Ectodermal cell (in vitro differentiated cells): ENCODE measurements around the gene RCAN1.

ENCODE experiments used
- H3K27ac ChIP-seq: 2 replicates; pipeline ENCODE4 v1.7.0; 2013; ENCODE audit warnings: mild to moderate bottlenecking, low read depth, low read length; ENCODE audit not compliant: insufficient read depth, poor library complexity, severe bottlenecking
- H3K27me3 ChIP-seq: 2 replicates; pipeline ENCODE4 v1.7.0; 2013; ENCODE audit warnings: mild to moderate bottlenecking, low read length; ENCODE audit not compliant: insufficient read depth, control insufficient read depth, poor library complexity, severe bottlenecking
- H3K36me3 ChIP-seq: one replicate; pipeline ENCODE4 v1.7.0; 2013; ENCODE audit warnings: low read length; ENCODE audit not compliant: control insufficient read depth, insufficient read depth
- H3K4me1 ChIP-seq: one replicate; pipeline ENCODE4 v1.7.0; 2013; ENCODE audit warnings: low read length; ENCODE audit not compliant: control insufficient read depth, insufficient read depth
- H3K4me3 ChIP-seq: 2 replicates; pipeline ENCODE4 v1.7.0; 2013; ENCODE audit warnings: low read depth, low read length, control low read depth; ENCODE audit not compliant: insufficient read depth
- H3K9me3 ChIP-seq: 2 replicates; pipeline ENCODE4 v1.7.0; 2013; ENCODE audit warnings: mild to moderate bottlenecking, low read length, moderate library complexity; ENCODE audit not compliant: control insufficient read depth
- WGBS, 2 experiments: methylation state at CpG; one replicate each; pipeline ENCODE4 v1.1.7; 2013; ENCODE audit warnings: missing lambda C conversion rate in 2 of 2; 5-methylcytosine and 5-hydroxymethylcytosine counted together

The RCAN1 gene

GRCh38 chr21:34531399-34531798 lies 83.5 kb downstream of the RCAN1 start:
- no peaks in the 10 kb centered on the region for H3K27me3 ChIP-seq

GRCh38 chr21:34530261-34530660 lies 84.7 kb downstream of the RCAN1 start:
- Histone ChIP-seq H3K27ac (no peak overlapping the region), H3K36me3 (no peaks in the 10 kb centered on the region), H3K4me3 (no peak overlapping the region), H3K27me3 (peaks cover 4% of the 10 kb centered on the region), H3K4me1 (peaks cover 9% of the 10 kb centered on the region), H3K9me3 (no peaks in the 10 kb centered on the region)

More at GRCh38 chr21:34531399-34531798, 83.5 kb downstream of the RCAN1 start:
- H3K36me3 ChIP-seq = no peaks in the 10 kb centered on the region
- H3K4me3 ChIP-seq = no peak overlapping the region
- H3K27ac ChIP-seq = no peak overlapping the region
- H3K4me1 ChIP-seq = peaks cover 8% of the 10 kb centered on the region
- 93 to 95% methylated on average over 6 of the region's 6 CpGs for WGBS, 2 experiments
- H3K9me3 ChIP-seq = no peaks in the 10 kb centered on the region

- peaks cover 12% of the 10 kb centered on the region for H3K4me1 ChIP-seq
- H3K27me3 ChIP-seq = peaks cover 9% of the 10 kb centered on the region
- H3K9me3 ChIP-seq = no peaks in the 10 kb centered on the region
- H3K36me3 ChIP-seq = no peaks in the 10 kb centered on the region
- no peak overlapping the region for H3K4me3 ChIP-seq
- no peak overlapping the region for H3K27ac ChIP-seq
- WGBS, 2 experiments = 94 to 95% methylated on average over 3 of the region's 3 CpGs
Observed at GRCh38 chr21:34528131-34528561, 86.8 kb downstream of the RCAN1 start.

- H3K36me3 ChIP-seq = no peaks in the 10 kb centered on the region
- WGBS, 2 experiments = 51 to 59% methylated on average over 10 of the region's 10 CpGs
- H3K27ac ChIP-seq = peak overlapping the region; percentile 38
- H3K4me1 ChIP-seq = peaks cover 12% of the 10 kb centered on the region
- H3K27me3 ChIP-seq = peaks cover 9% of the 10 kb centered on the region
- H3K4me3 ChIP-seq = no peak overlapping the region
- H3K9me3 ChIP-seq = no peaks in the 10 kb centered on the region
Observed at GRCh38 chr21:34526618-34527290, 88.2 kb downstream of the RCAN1 start.

GRCh38 chr21:34526241-34526617 lies 88.7 kb downstream of the RCAN1 start:
- peaks cover 9% of the 10 kb centered on the region for H3K27me3 ChIP-seq
- no peak overlapping the region for H3K4me3 ChIP-seq
- H3K36me3 ChIP-seq = no peaks in the 10 kb centered on the region
- H3K27ac ChIP-seq = peak overlapping the region; percentile 38
- 71 to 78% methylated on average over 5 of the region's 5 CpGs for WGBS, 2 experiments
- H3K4me1 ChIP-seq = peaks cover 16% of the 10 kb centered on the region
- no peaks in the 10 kb centered on the region for H3K9me3 ChIP-seq

GRCh38 chr21:34524646-34525601 lies 90.0 kb downstream of the RCAN1 start:
- Histone ChIP-seq H3K4me3 (no peak overlapping the region), H3K4me1 (peaks cover 22% of the 10 kb centered on the region), H3K27me3 (peaks cover 9% of the 10 kb centered on the region), H3K36me3 (peaks cover 2% of the 10 kb centered on the region), H3K27ac (no peak overlapping the region), H3K9me3 (no peaks in the 10 kb centered on the region)
- 34 to 35% methylated on average over 31 of the region's 31 CpGs for WGBS, 2 experiments

- H3K9me3 ChIP-seq = no peaks in the 10 kb centered on the region
- H3K27me3 ChIP-seq = peaks cover 9% of the 10 kb centered on the region
- no peak overlapping the region for H3K27ac ChIP-seq
- 86 to 88% methylated on average over 7 of the region's 7 CpGs for WGBS, 2 experiments
- no peak overlapping the region for H3K4me3 ChIP-seq
- peaks cover 22% of the 10 kb centered on the region for H3K4me1 ChIP-seq
- peaks cover 2% of the 10 kb centered on the region for H3K36me3 ChIP-seq
Observed at GRCh38 chr21:34523019-34523555, 91.8 kb downstream of the RCAN1 start.

GRCh38 chr21:34522284-34522683 lies 92.6 kb downstream of the RCAN1 start:
- peaks cover 9% of the 10 kb centered on the region for H3K27me3 ChIP-seq
- H3K4me1 ChIP-seq = peaks cover 22% of the 10 kb centered on the region
- H3K36me3 ChIP-seq = peaks cover 2% of the 10 kb centered on the region
- WGBS, 2 experiments = 84 to 85% methylated on average over 6 of the region's 6 CpGs
- H3K4me3 ChIP-seq = no peak overlapping the region
- no peaks in the 10 kb centered on the region for H3K9me3 ChIP-seq
- H3K27ac ChIP-seq = no peak overlapping the region

- Histone ChIP-seq H3K27me3 (peaks cover 9% of the 10 kb centered on the region), H3K27ac (no peak overlapping the region), H3K9me3 (no peaks in the 10 kb centered on the region), H3K4me1 (peaks cover 22% of the 10 kb centered on the region), H3K4me3 (no peak overlapping the region), H3K36me3 (peaks cover 2% of the 10 kb centered on the region)
- 97% methylated on average over 7 of the region's 7 CpGs for WGBS, 2 experiments
Observed at GRCh38 chr21:34521561-34521960, 93.4 kb downstream of the RCAN1 start.
